ENCODE data around the gene OSBPL8. TPM values are rescaled to one million over a fixed set of nuclear protein-coding genes. Genes with fewer than 3 reads are reported as not detected.

Gene OSBPL8, protein sequence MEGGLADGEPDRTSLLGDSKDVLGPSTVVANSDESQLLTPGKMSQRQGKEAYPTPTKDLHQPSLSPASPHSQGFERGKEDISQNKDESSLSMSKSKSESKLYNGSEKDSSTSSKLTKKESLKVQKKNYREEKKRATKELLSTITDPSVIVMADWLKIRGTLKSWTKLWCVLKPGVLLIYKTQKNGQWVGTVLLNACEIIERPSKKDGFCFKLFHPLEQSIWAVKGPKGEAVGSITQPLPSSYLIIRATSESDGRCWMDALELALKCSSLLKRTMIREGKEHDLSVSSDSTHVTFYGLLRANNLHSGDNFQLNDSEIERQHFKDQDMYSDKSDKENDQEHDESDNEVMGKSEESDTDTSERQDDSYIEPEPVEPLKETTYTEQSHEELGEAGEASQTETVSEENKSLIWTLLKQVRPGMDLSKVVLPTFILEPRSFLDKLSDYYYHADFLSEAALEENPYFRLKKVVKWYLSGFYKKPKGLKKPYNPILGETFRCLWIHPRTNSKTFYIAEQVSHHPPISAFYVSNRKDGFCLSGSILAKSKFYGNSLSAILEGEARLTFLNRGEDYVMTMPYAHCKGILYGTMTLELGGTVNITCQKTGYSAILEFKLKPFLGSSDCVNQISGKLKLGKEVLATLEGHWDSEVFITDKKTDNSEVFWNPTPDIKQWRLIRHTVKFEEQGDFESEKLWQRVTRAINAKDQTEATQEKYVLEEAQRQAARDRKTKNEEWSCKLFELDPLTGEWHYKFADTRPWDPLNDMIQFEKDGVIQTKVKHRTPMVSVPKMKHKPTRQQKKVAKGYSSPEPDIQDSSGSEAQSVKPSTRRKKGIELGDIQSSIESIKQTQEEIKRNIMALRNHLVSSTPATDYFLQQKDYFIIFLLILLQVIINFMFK
- 161 and 174 TPM in 2 replicates for total RNA-seq

DNA sequence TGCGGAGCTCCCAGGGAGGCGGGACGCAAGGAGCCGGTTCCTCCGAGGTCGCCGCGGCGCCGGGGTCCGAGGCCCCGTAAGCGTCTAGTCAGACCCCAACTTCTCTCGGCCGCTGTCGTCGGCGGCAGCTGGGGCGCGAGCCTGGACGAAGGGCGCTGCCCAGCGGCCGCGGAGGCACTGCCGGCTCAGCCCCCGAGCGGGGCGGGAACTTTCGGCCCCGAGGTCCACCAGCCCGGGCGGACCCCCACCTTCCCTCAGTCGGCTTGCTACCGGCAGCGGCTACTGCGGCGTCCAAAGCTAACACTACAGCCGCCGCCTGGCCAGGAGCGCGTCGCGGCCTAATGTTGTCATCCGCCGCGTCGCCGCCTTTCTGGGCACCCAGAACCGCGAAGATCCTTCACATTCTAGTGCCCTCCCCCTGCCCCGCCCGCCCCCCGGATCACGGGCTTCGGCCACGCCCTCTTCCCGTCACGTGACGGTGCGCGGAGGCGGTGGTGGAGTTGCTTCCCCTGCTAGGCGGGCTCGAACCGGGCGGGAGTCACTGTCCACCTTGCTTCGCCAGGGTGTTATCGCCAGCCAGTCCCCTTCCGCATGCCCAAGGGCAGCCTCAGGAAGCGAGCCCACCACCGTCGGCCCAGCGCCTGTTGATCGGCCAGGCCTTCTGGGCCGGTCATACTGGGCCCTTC lies at the start of gene OSBPL8:
Gene OSBPL8 (minus strand): TSS at position 372 of the 686 bp plus-strand sequence. CDS start 72,220 bp downstream, outside the sequence.

DNA sequence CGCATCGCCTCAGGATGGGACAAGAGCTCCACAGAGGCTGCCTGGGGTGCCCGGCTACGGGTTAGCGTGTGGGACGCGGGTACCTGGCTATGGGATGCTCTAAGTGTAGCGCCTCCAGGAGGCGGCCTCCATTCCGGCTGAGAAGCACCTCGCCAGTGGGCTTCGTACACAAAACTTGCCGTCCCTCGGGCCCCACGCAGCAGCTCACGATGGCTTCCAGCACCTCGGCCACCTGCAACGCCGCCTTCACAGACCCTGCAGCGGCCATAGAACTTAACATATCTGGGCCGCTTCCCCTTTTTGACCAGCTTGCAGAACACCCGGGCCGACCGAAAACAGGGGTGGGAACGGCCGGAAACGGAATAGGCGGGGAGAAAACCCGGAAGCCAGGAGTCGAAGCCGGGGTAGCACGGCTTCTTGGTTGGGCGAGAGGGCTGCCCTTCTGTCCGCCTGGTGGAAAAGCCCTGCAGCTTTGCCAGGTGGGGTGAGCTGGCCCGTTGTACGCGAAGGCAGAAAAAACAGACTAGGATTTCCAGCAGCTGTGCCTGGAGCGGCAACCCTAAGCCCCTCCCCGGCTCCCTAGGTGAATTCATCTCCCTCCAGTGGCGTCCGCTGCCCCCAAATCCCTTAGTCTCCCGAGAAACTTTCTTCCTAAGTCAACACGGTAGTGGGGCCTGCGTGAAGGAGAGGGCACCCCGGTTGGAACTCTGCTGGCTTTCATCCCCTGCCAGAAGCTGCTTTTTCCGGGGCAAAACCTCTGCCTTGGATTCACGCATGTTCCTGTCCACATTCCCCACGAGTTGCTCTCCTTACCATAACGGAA lies 211.3 kb downstream of the OSBPL8 start, which contains the start of gene BBS10:
Gene BBS10 (minus strand): TSS at position 337 of the 823 bp plus-strand sequence. CDS start 57 bp downstream, at position 280.

Small RNA genes lying within 50 kb of the gene (small RNA-seq; reads per million reads assigned to genes)
- not detected for gene RN7SKP172

Other genes with a start within 250 kb of the OSBPL8 start
- gene BBS10, start 211.4 kb downstream of the OSBPL8 start, total RNA-seq, result 20.0 and 20.6 TPM in 2 replicates
- gene ZDHHC17, start 204.3 kb upstream of the OSBPL8 start, total RNA-seq, result 41.6 and 46.8 TPM in 2 replicates